A549 (cell line): ENCODE results near the gene PCDHA1.

Experiments used
- JUNB ChIP-seq: fragments of >200 bp; sonication (Bioruptor Twin); formaldehyde crosslinking; IDR thresholded peaks from 2 replicates; pipeline ENCODE4 v1.6.1; 2016
- KDM5A ChIP-seq: fragments of 200-600 bp; sonication (generic); IDR thresholded peaks from 2 replicates; pipeline ENCODE4 v1.6.1; 2016; ENCODE audit warnings: antibody characterized with exemption, mild to moderate bottlenecking
- POLR2A ChIP-seq: IDR thresholded peaks from 2 replicates; pipeline ENCODE4 v1.6.1; 2012; ENCODE audit warnings: mild to moderate bottlenecking, low read length
- TF ChIP-seq, protein P1 (sequence below): fragments of >200 bp; sonication (Bioruptor Twin); formaldehyde crosslinking; IDR thresholded peaks from 3 replicates; pipeline ENCODE4 v1.5.1; 2016
- TF ChIP-seq, protein P2 (sequence below): fragments of >200 bp; sonication (Bioruptor Twin); formaldehyde crosslinking; IDR thresholded peaks from 3 replicates; pipeline ENCODE4 v1.6.1; 2016

DNA sequence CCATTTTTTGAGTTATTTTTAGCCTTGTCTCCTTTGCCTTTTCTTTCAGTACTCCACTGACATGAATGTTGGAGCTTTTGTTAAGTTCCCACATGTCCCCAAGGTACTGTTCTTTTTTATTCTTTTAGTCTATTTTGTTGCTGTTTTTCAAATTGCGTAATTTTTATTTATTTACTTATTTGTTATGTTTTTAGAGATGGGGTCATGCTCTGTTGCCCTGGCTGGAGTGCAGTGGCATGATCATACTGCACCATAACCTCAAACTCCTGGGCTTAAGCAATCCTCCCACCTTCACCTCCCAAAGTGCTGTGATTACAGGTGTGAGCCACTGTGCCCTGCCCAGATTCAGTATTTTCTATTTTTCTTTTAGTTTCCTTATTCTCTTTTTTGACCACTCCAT lies 5.4 kb upstream of the PCDHA1 start:
- TF ChIP-seq POLR2A (no peak), JUNB (no peak), KDM5A (no peak)
- TF ChIP-seq, protein P1, sequence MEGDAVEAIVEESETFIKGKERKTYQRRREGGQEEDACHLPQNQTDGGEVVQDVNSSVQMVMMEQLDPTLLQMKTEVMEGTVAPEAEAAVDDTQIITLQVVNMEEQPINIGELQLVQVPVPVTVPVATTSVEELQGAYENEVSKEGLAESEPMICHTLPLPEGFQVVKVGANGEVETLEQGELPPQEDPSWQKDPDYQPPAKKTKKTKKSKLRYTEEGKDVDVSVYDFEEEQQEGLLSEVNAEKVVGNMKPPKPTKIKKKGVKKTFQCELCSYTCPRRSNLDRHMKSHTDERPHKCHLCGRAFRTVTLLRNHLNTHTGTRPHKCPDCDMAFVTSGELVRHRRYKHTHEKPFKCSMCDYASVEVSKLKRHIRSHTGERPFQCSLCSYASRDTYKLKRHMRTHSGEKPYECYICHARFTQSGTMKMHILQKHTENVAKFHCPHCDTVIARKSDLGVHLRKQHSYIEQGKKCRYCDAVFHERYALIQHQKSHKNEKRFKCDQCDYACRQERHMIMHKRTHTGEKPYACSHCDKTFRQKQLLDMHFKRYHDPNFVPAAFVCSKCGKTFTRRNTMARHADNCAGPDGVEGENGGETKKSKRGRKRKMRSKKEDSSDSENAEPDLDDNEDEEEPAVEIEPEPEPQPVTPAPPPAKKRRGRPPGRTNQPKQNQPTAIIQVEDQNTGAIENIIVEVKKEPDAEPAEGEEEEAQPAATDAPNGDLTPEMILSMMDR: no peak
- TF ChIP-seq, protein P2, sequence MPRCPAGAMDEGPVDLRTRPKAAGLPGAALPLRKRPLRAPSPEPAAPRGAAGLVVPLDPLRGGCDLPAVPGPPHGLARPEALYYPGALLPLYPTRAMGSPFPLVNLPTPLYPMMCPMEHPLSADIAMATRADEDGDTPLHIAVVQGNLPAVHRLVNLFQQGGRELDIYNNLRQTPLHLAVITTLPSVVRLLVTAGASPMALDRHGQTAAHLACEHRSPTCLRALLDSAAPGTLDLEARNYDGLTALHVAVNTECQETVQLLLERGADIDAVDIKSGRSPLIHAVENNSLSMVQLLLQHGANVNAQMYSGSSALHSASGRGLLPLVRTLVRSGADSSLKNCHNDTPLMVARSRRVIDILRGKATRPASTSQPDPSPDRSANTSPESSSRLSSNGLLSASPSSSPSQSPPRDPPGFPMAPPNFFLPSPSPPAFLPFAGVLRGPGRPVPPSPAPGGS: no peak
